HG02981 (cell line): ENCODE data around the gene RECQL.
"Not testable (repeated sequence)": the region's sequence is repeated elsewhere in the genome, so short reads cannot be mapped to it uniquely, and the experiment has no call there.

ENCODE experiments used
- ATAC-seq: cut with Tn5 transposase; IDR thresholded peaks from one replicate; pipeline ENCODE4 v1.9.1; 2021; ENCODE audit warnings: mild to moderate bottlenecking, moderate library complexity; ENCODE audit not compliant: unreplicated experiment

RECQL gene

DNA sequence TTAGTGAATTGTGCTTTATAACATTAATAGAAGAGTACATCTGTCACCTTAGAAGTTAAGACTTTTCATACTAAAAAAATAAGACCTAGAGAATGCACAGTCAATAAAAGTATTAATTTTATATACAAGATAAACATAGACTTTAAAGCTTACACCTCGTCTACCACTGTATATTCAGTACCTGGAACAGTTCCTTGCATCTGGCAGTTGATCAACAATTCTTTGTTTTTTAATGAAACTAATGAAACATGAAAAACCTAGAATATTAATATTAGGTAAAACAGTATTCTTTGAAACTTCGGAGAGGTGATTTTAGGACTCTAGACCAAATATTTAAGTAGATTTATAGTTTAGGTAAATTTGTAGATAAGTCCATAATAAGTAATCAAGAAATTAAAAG, 4.5 kb upstream of the RECQL start:
- ATAC-seq = no peak

DNA sequence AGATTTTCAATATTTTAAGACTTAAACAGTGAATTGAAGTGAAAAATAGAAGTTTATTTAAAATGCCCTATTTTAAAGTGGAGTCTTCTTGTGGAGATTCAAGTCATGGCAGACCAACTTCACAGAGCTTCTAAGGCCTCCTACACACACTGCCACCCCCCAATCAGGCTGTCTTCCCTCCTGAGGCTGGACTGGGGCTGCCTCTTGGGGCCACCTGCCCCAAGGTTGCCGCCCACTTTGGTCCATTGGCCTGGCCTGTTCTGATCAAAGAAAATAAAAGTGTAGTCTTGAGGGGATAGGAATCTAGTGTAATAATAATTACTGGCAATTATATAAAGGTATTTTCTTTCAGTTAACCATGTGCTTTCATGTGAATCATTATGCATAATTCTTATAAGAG, 1.4 kb upstream of the RECQL start:
- ATAC-seq = no peak

DNA sequence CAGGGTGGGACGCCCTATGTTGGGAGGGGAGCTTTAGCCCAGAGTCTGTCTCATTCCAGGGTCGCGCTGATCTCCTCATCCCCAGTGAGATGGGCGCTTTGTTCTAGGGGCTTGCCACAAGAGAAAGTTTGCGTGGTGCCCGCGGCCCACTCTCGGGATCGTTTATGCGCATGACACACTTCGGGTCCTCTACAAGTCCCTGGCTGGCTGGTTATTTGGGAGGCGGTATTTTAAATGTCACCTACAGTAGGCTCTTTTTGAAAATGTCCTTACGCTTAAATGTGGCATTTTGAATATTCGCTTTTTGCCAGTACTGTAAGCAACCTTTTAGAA, 695 bp upstream of the RECQL start:
- ATAC-seq = no peak

DNA sequence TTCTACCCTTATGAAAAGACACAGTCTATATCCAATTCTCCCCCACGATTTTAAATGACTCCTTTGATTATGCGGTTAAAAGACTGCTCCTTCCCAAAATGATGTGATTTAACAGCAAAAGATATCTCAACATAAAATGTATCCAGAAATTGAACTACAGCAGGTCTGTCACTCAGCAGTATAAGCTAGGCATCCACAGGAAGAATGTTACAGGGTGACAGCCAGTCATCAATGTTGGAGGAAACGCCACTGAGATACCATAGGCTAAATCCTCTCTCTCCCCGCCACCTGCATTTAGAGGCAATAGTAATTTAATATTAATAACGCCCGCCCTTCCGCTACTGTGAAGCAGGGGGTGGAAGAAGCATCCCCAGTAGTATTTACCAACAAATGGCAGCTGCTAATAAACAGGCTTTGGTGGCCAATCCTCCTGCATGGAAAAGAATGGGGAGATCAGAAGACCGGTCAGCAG, 613 bp downstream of the RECQL start:
- no peak for ATAC-seq

DNA sequence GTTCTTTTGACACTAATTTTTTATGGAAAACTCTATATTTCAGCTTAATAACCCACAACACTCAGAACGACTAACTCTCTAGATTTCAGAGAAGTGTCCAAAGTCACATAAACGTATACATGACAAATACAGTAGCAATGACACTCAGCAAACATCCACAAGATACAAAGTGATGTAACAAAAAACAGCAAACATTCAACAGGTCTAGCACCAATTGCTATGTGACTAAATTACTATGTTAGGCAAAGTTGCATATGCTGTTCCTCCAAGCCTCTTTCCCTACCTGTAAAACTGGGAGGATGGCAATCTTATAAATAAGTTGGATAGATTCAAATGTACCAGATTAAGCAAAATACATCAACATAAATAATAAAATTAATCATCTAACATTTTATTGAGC, 1.7 kb downstream of the RECQL start:
- no peak for ATAC-seq

DNA sequence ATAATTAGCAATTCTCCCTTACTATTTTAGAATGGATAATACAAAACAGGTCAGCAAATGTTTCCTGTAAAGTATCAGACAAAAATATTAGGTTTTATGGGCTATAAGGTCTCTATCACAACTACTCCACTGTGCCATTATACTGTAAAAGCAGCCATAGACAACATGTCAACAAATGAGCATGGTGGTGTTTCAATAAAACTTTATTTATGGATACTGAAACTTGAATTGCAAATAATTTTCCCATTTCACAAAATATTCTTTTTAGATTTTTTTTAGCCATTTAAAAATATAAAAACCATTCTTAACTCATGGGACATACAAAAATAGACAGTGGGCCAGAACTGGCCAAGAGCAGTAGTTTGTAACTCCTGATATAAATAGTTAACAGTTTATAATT, 15.4 kb downstream of the RECQL start:
- ATAC-seq = no peak

DNA sequence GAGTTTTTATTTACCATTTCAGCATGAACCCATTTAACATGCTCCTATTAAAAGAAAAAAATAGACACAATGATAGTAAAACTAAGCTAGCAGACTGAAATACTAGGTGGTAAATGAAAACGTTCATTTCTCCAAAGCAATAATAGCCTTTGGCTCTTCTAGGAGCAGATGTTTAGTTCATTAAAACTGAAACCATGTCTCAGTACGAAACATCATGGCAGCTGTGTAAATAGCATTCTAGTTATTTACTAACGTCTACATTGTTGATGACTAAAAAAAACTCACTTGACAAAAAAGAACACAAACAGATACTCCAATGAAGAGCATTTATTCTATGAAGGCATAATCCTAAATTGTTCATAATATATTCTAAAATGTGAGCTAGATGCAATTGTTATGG, 17.9 kb downstream of the RECQL start:
- ATAC-seq = no peak

DNA sequence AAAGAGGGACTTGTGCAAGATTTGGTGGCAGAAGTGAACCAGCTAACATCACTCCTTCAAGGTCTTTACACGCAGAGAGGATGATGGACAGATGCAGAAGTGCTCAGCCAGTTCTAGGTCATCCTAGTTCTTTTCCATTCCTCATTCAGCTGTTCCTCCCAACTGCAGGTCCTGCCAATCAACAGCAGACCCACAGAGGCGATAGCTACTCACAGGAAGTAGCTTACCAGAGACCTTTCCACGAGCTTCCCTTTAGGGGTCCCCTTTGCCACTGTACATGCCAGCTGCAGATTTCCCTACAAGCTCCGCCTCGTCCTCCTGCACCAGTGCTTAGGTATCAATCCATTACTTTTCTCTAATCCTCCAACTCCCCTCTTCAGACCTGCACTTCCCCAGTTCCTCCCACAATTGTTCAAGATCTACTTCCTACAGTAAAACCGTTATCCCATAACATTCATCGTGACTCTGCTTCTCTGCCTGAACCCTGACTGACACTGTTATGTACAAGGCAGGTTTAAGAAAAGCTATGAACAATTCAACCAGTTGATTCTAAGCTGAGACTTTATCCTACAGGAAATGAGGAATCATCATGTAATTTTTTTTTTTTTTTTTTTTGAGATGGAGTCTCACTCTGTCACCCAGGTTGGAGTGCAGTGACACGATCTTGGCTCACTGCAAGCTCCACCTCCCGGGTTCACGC, 22.5 kb downstream of the RECQL start:
- no peak for ATAC-seq

DNA sequence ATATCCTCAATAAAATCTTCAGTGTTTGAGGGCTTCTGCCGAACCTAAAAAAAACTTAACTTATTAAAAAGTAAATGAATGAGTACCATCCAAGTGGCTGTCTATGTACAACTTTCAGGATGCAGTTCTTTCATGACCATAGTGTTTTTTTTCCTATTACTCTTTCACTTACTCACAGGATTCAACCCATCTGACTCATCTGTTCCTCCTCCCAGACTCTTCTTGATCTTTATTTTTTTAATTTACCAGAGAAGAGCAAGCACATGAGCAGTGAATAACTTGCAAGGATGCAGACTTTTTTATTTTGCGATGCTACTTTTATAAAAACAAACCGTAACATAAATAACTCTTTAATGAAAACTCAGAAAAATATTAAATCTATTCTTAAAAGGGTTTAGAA, 24.5 kb downstream of the RECQL start:
- no peak for ATAC-seq

DNA sequence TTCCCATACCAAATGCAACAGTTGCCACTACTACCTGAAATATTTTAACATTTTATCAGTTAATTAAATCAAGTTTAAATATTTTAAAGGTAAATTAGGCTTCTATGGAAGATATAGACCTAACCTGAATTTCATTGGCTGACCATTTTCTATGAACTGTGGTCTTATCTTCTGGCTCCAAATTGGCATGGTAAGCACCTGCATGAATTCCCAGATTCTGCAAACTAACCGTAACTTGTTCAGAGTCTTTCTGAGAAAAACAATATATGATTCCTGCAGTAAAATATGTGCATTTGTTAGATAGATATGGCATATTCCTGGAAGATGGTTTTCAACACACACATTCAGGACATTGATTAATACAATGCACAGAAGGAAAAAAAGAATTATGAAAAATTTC, 25.9 kb downstream of the RECQL start:
- no peak for ATAC-seq

DNA sequence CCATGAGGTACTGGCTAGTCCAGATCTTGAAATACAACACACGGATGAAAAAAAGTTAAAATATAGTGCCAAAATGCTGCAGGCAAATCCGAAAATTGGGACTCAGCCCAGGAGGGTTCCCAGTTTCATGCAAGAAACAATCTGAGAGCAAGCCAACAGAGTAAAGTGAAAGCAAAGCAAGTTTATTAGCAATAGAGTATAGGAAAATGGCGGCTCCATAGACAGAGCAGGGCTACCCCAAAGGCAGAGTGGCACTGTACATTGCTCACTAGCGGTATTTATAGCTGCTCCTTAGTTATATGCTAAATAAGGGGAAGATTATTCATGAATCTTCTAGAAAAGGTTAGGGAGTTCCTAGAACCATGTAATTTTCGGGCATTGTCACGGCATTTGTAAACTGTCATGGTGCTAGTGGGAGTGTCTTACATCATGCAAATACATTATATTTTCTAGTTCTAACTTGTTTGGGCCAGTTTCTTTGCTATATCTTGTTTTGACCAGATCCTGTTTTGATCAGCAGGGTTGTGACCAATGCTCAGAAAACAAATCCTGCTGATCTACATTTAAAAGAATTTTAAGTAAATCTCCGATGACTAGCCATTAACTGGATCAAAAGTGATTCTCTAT, 29.1 kb downstream of the RECQL start:
- ATAC-seq = no peak

DNA sequence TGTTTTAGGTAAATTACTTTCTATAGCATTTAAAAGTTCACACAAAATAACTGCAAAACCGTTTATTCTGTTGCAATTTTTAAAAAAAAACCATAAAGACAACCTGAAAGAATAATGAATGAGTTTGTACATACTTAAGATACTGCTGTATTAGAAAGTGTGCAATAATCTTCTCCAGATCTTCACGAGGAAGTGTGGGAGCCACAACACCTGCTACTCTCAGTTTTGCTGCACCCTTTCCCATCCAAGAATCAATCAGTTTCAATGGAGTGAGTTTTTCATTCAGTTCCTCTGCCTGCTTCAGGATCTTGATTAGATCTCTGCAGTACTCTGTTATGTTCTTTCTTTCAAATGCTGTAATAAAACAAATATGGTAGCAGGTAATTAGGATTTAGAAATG, 30.1 kb downstream of the RECQL start:
- no peak for ATAC-seq

DNA sequence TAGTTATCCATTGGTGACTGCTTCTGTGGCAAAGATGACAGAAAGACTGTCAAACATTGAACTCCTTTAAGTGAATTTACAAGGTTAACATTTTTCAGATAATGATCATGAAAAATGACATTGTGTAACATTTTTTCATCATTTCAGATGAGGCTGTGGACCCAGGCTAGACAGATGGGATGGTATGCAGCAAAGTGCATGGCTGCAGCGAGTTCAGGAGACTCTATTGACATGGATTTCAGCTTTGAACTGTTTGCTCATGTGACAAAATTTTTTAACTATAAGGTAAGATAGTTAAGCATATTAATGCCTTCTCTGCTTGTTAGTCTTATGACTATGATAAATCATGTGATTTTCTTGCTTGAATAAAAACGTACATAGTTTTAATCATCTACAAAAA, 34.1 kb downstream of the RECQL start:
- not testable (repeated sequence) for ATAC-seq

DNA sequence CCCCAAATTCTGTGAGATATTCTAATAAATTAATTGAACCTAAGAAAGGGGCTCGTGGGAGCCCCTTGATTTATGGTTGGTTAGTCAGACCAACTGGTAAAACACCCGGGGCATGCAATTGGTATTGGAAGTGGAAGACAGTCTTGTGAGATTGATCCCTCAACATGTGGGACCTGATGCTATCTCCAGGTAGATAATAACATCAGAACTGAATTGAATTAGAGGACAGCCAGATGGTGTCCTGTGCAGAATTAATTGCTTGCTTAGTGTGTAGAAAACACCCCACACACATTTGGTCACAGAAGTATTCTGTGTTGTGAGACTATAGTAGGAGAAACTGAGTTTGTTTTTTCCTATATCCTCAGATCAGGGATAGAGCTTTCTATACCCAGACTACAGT, 42.0 kb downstream of the RECQL start:
- no peak for ATAC-seq

DNA sequence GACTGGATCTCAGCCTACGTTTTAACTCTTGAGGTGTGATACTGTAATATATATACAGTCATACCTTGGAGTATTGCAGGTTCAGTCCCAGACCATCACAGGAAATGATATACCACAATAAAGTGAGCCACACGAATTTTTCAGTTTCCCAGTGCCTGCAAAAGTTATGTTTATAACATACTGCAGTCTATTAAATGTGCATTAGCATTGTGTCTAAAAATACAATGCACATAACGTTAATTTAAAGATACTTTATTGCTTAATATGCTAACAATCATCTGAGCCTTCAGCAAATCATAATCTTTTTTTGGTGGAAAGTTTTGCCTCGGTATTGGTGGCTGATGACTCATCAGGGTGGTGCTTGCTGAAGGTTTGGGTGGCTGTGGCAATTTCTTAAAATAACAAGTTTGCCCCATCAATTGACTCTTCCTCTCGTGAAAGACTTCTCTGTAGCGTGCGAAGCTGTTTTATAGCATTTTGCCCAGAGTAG, 45.1 kb downstream of the RECQL start:
- no peak for ATAC-seq

DNA sequence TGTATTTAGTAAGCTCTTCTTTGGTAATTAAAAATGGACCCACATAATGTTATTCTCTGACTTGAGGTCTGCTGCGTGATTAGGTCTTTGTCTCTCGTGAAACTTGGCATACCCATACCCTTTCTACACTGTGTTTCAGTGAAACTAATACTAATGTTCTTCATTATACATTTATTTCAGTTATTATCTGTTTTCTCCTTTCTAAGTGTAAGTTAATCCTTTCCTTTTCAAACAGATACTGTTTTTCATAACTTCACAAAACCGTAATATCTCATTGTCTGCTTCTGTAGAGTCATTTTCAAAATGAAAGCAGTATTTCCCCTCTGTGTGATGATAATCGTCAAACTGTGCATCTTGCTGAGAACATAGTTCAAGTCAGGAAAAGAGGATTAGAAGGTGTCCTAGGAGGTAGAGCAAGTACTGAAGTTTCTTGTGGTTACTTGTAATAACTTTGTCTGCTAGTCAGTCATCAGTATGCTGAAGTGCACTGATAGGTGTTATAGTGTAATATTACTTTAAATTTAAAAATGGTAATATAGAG, 48.1 kb downstream of the RECQL start:
- ATAC-seq = no peak

DNA sequence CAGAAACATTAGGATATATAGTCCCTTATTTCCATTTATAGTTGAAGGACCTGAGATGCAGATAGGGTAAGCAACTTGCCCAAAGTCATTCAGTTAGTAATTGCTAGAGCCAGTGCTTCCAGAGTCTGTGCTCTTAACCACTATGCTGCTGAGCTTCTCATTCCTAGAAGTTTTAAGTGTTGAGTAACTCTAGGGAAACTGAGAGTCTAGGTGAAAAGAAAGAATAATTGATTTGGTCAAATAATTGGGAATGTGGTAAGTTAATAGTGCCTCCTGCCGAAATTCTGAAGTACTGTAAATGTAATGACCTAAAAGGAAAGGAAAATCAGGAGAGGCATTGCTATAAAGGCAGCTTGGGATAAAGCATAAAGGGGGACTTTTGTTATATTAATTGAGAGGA, 49.9 kb downstream of the RECQL start:
- ATAC-seq = no peak

DNA sequence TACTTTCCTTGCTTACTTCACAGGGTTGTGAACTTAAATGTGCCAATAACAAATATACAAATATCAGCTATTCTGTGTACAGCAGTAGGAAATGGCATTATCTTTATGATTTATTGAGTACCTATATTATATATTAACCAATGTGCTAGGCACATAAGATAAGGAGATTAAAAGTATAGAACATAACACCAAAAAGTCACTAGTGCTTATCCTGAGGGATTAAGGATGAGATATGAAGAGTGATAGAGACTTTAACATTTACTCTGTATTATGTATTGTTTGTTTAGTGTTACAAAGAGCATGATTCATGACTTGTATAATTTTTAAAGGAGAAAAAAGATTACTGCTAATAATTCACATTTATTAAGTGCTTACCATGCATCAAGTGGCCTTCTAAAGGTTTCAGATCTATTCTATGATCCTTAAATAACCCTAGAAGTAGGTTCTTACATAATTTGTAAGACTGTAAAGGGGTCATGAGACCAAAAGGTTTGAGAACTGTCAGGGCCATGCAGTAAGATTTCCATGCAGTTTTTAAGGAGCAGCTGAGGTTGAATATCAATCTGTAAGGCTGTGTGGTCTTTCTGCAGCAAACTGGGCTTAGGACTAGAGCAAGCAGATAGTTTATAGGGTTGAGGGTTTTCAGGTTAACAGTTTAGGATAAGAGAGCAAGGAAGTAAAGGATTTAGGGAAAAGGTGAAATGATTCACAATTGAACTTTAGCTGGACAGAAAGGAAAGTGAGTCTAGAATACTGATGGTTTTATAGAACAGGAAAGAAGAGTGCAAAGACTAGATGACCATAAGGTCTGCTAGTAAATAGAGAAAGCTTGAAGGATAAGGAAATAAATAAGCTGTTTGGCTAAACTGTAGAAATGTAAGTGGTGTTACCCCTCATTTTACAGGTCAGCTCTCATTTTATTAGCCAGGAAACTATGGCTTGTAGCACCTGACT, 57.0 kb downstream of the RECQL start:
- no peak for ATAC-seq

DNA sequence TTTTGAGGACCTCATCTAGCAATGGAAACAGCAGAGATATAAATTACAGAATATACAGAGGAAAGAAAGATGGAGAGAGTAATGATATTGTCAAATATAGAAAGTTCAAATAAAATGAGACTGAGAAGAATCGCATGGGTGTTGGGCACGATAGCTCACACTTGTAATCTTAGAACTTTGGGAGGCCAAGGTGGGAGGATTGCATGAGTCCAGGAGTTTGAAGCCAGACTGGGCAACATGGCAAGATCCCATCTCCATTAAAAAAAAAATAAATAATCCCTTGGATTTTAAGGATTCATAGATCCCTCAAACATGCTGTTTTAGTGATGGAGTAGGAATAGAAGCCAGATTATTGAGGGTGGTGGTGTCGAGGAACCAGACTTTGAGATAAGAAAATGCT, 62.1 kb downstream of the RECQL start:
- ATAC-seq = no peak

DNA sequence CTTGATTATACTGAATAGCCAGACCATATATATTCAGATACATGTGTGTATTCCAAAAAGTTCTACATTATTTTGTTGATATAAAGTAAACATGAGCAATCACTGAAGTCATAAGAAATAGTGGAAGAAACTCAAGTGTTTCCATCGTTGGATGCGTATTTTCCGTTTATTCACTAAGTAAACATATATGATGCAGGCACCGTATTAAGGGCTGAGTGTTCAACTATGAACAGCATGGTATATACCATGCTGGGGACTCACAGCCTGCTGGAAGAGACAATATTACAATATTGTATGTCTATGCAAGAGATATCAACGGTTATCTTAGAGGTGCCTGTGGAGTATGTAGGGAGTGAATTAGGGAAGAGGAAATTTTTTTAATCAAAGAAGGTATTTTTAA, 62.8 kb downstream of the RECQL start:
- ATAC-seq = no peak

DNA sequence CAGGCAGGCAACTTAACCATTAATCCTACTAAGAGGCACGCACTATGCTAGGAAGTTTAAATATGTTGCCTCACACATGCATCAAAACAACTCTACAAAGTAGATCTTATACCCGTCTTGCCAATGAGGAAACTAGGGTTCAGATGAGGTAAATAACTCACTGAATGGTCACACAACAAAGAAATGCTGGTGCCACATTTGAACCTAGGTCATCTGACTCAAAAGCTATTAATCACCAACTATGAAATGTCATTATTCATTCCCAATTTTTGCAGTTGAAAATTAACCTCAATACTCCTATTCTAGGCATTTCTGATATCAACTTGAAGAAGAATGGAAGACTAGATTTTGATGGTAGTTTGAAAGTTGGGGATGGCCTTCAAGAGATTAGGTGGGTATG, 66.7 kb downstream of the RECQL start:
- ATAC-seq = no peak
